HepG2 (cell line): ENCODE measurements around the gene TF. TPM values are rescaled to one million over a fixed set of nuclear protein-coding genes. Genes with fewer than 3 reads are reported as not detected.
A peak's percentile ranks its signal among the peaks of the same experiment; 100 is the strongest.

Experiments
- ATF7-NPFF ChIP-seq: sonication (generic); formaldehyde crosslinking; IDR thresholded peaks from 2 replicates; pipeline ENCODE4 v1.8.1; 2023; ENCODE audit warnings: mild to moderate bottlenecking, low read depth, missing genetic modification reagents, moderate library complexity
- DPF2 ChIP-seq: sonication (generic); formaldehyde crosslinking; IDR thresholded peaks from 2 replicates; pipeline ENCODE4 v1.4.0; 2020; ENCODE audit warnings: mild to moderate bottlenecking, low read depth, missing genetic modification reagents, borderline replicate concordance
- EED ChIP-seq: sonication (generic); formaldehyde crosslinking; IDR thresholded peaks from 2 replicates; pipeline ENCODE4 v1.5.0; 2020; ENCODE audit warnings: mild to moderate bottlenecking, missing genetic modification reagents
- HMGA1 ChIP-seq: sonication (generic); formaldehyde crosslinking; conservative IDR thresholded peaks from 2 replicates; pipeline ENCODE4 v1.4.0; 2020; ENCODE audit warnings: missing genetic modification reagents
- ISL2 ChIP-seq: sonication (generic); formaldehyde crosslinking; IDR thresholded peaks from 2 replicates; pipeline ENCODE4 v1.5.0; 2020; ENCODE audit warnings: missing genetic modification reagents
- MTA3 ChIP-seq: sonication (generic); formaldehyde crosslinking; IDR thresholded peaks from 2 replicates; pipeline ENCODE4 v1.4.0; 2020; ENCODE audit warnings: missing genetic modification reagents
- NR2F6 ChIP-seq, 2 experiments: IDR thresholded peaks; 2 replicates each; pipeline ENCODE4 v1.6.1; 2016; ENCODE audit warnings: antibody characterized with exemption in 1 of 2, mild to moderate bottlenecking in 1 of 2
- PAX8 ChIP-seq: sonication (generic); formaldehyde crosslinking; IDR thresholded peaks from 2 replicates; pipeline ENCODE4 v1.8.0; 2022; ENCODE audit warnings: mild to moderate bottlenecking, missing genetic modification reagents, borderline replicate concordance
- RARG ChIP-seq: sonication (generic); formaldehyde crosslinking; IDR thresholded peaks from 2 replicates; pipeline ENCODE4 v1.4.0; 2020; ENCODE audit warnings: low read depth, mild to moderate bottlenecking, missing genetic modification reagents
- TOPORS ChIP-seq: sonication (generic); formaldehyde crosslinking; IDR thresholded peaks from 2 replicates; pipeline ENCODE4 v1.8.0; 2023; ENCODE audit warnings: mild to moderate bottlenecking, missing genetic modification reagents
- XBP1 ChIP-seq: sonication (generic); formaldehyde crosslinking; IDR thresholded peaks from 2 replicates; pipeline ENCODE4 v1.5.0; 2020; ENCODE audit warnings: missing genetic modification reagents
- ZIK1 ChIP-seq: sonication (generic); formaldehyde crosslinking; IDR thresholded peaks from 2 replicates; pipeline ENCODE4 v1.5.0; 2020; ENCODE audit warnings: mild to moderate bottlenecking, low read depth, missing genetic modification reagents, borderline replicate concordance
- ZKSCAN8 ChIP-seq: IDR thresholded peaks from 2 replicates; pipeline ENCODE4 v1.6.1; 2016; ENCODE audit warnings: borderline replicate concordance, missing genetic modification reagents, missing compliant biosample characterization
- ZNF33A ChIP-seq: sonication (generic); formaldehyde crosslinking; IDR thresholded peaks from 2 replicates; pipeline ENCODE4 v1.5.1; 2020; ENCODE audit warnings: missing genetic modification reagents, mild to moderate bottlenecking, moderate library complexity, borderline replicate concordance
- ZNF430 ChIP-seq: sonication (generic); formaldehyde crosslinking; IDR thresholded peaks from 2 replicates; pipeline ENCODE4 v1.9.0; 2021; ENCODE audit warnings: mild to moderate bottlenecking, missing genetic modification reagents
- ZNF615 ChIP-seq: sonication (generic); formaldehyde crosslinking; IDR thresholded peaks from 2 replicates; pipeline ENCODE4 v1.5.0; 2020; ENCODE audit warnings: mild to moderate bottlenecking, missing genetic modification reagents, borderline replicate concordance
- ZNF670 ChIP-seq: sonication (generic); formaldehyde crosslinking; IDR thresholded peaks from 2 replicates; pipeline ENCODE4 v1.8.0; 2022; ENCODE audit warnings: mild to moderate bottlenecking, missing genetic modification reagents, borderline replicate concordance
- polyA plus RNA-seq, 8 experiments: library from polyadenylated mRNA; depleted of rRNA in 3 of 8; stranded (reverse) in 7 of 8; unstranded in 1 of 8; fragments of >200 nt; fragmentation: Illumina TruSeq in 4 of 8; extraction: Trizol in 4 of 8; gene quantifications; 2 replicates each; pipeline versions ENCODE4 v1.2.1 to v1.2.3, GENCODE V29; 2011 to 2016; ENCODE audit warnings: low read depth in 4 of 8, missing spikeins in 1 of 8, mixed read lengths in 1 of 8; ENCODE audit not compliant: insufficient read depth in 1 of 8
- total RNA-seq, 5 experiments: library from RNA; depleted of rRNA; stranded (reverse); fragments of >200 nt; fragmentation: Illumina TruSeq; extraction: Trizol; gene quantifications; 2 replicates each; pipeline ENCODE4 v1.2.3, GENCODE V29; 2016; ENCODE audit warnings: low read depth in 1 of 5
- TF ChIP-seq, protein P1 (sequence below): sonication (generic); formaldehyde crosslinking; IDR thresholded peaks from 2 replicates; pipeline ENCODE4 v1.8.0; 2022; ENCODE audit warnings: mild to moderate bottlenecking, missing genetic modification reagents; ENCODE audit not compliant: insufficient replicate concordance
- TF ChIP-seq, protein P2 (sequence below): fragments of 450-650 bp; IDR thresholded peaks from 2 replicates; pipeline ENCODE4 v1.6.1; 2017
- TF ChIP-seq, protein P3 (sequence below): sonication (generic); formaldehyde crosslinking; IDR thresholded peaks from 2 replicates; pipeline ENCODE4 v1.4.0; 2020; ENCODE audit warnings: mild to moderate bottlenecking, missing genetic modification reagents
- TF ChIP-seq, protein P4 (sequence below): sonication (generic); formaldehyde crosslinking; conservative IDR thresholded peaks from 2 replicates; pipeline ENCODE4 v1.8.0; 2022; ENCODE audit warnings: low read depth, missing genetic modification reagents
- TF ChIP-seq, protein P5 (sequence below): sonication (generic); formaldehyde crosslinking; IDR thresholded peaks from 2 replicates; pipeline ENCODE4 v1.4.0; 2020; ENCODE audit warnings: mild to moderate bottlenecking, missing genetic modification reagents

The TF gene
- total and polyA plus RNA-seq, 2 of the 13 experiments (the other 11 are each of a cell fraction or from before 2014, with no cell fraction given), result 10,074 to 11,821 TPM

DNA sequence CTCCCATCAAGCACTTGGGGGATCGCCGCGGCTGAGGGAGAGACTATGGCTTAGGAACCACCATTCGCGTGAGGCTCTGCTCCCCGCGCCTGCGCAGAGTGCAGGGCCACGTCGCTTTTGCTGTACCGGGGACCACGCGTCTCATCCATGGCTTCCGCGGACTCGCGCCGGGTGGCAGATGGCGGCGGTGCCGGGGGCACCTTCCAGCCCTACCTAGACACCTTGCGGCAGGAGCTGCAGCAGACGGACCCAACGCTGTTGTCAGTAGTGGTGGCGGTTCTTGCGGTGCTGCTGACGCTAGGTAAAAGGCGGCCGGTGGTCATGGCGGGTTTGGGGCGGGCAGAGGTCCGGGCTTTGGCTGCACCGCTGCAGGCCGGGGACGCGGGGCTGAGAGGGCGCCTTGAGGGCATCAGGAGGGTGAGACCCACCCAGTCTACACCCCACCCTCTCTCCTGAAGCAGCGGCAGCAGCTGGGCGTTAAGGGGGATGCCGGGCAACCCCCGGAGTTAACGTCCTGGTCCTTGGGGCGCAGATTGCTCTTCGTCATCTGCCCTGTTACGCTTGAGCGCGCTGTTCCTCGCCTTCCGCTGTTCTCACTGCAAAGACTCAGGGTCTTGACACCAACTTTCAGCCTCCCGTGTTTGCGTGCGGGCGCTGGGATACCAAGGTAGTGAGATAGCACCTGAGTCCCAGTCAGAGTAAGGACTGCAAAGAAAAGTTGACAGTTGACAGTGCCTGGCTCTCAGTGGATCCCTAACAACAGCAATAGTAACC lies 59.7 kb downstream of the TF start, which contains the start of gene SRPRB (continued):
- no peak for TF ChIP-seq EED (CRISPR knock-in tag)
- TF ChIP-seq, protein P1, sequence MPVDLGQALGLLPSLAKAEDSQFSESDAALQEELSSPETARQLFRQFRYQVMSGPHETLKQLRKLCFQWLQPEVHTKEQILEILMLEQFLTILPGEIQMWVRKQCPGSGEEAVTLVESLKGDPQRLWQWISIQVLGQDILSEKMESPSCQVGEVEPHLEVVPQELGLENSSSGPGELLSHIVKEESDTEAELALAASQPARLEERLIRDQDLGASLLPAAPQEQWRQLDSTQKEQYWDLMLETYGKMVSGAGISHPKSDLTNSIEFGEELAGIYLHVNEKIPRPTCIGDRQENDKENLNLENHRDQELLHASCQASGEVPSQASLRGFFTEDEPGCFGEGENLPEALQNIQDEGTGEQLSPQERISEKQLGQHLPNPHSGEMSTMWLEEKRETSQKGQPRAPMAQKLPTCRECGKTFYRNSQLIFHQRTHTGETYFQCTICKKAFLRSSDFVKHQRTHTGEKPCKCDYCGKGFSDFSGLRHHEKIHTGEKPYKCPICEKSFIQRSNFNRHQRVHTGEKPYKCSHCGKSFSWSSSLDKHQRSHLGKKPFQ, result peak; percentile 57
- peak; percentile 64; the same call in 1 of the 2 replicates for TF ChIP-seq ATF7-NPFF (CRISPR knock-in tag)
- no peak for TF ChIP-seq RARG
- TF ChIP-seq XBP1 (CRISPR knock-in tag), result peak; percentile 96
- 0 out of 2 replicates have a peak, but pooled peaks have one; percentile 73 for TF ChIP-seq PAX8 (CRISPR knock-in tag)
- no peak for TF ChIP-seq ZNF670 (CRISPR knock-in tag)
- TF ChIP-seq, protein P2, sequence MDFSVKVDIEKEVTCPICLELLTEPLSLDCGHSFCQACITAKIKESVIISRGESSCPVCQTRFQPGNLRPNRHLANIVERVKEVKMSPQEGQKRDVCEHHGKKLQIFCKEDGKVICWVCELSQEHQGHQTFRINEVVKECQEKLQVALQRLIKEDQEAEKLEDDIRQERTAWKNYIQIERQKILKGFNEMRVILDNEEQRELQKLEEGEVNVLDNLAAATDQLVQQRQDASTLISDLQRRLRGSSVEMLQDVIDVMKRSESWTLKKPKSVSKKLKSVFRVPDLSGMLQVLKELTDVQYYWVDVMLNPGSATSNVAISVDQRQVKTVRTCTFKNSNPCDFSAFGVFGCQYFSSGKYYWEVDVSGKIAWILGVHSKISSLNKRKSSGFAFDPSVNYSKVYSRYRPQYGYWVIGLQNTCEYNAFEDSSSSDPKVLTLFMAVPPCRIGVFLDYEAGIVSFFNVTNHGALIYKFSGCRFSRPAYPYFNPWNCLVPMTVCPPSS, result no peak
- peak; percentile 76; the same call in 1 of the 2 replicates for TF ChIP-seq ZIK1 (CRISPR knock-in tag)
- TF ChIP-seq, protein P3, sequence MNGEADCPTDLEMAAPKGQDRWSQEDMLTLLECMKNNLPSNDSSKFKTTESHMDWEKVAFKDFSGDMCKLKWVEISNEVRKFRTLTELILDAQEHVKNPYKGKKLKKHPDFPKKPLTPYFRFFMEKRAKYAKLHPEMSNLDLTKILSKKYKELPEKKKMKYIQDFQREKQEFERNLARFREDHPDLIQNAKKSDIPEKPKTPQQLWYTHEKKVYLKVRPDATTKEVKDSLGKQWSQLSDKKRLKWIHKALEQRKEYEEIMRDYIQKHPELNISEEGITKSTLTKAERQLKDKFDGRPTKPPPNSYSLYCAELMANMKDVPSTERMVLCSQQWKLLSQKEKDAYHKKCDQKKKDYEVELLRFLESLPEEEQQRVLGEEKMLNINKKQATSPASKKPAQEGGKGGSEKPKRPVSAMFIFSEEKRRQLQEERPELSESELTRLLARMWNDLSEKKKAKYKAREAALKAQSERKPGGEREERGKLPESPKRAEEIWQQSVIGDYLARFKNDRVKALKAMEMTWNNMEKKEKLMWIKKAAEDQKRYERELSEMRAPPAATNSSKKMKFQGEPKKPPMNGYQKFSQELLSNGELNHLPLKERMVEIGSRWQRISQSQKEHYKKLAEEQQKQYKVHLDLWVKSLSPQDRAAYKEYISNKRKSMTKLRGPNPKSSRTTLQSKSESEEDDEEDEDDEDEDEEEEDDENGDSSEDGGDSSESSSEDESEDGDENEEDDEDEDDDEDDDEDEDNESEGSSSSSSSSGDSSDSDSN (CRISPR knock-in tag), result peak; percentile 81; the same call in 1 of the 2 replicates
- no peak for TF ChIP-seq ZNF615
- TF ChIP-seq DPF2 (CRISPR knock-in tag), result no peak
- peak; percentile 68; the same call in 1 of the 2 replicates for TF ChIP-seq ISL2
- TF ChIP-seq, protein P4, sequence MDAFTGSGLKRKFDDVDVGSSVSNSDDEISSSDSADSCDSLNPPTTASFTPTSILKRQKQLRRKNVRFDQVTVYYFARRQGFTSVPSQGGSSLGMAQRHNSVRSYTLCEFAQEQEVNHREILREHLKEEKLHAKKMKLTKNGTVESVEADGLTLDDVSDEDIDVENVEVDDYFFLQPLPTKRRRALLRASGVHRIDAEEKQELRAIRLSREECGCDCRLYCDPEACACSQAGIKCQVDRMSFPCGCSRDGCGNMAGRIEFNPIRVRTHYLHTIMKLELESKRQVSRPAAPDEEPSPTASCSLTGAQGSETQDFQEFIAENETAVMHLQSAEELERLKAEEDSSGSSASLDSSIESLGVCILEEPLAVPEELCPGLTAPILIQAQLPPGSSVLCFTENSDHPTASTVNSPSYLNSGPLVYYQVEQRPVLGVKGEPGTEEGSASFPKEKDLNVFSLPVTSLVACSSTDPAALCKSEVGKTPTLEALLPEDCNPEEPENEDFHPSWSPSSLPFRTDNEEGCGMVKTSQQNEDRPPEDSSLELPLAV (CRISPR knock-in tag), result no peak
- peak; percentile 55; the same call in 1 of the 2 replicates for TF ChIP-seq TOPORS (CRISPR knock-in tag)
- TF ChIP-seq HMGA1 (CRISPR knock-in tag), result no peak
- TF ChIP-seq, protein P5, sequence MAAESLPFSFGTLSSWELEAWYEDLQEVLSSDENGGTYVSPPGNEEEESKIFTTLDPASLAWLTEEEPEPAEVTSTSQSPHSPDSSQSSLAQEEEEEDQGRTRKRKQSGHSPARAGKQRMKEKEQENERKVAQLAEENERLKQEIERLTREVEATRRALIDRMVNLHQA (CRISPR knock-in tag), result no peak
- TF ChIP-seq MTA3, result no peak
- peak; percentile 23; the same call in 1 of the 2 replicates for TF ChIP-seq ZKSCAN8
- 0 out of 2 replicates have a peak, but pooled peaks have one; percentile 46 for TF ChIP-seq ZNF430 (CRISPR knock-in tag)
- no peak for TF ChIP-seq ZNF33A (CRISPR knock-in tag)
- TF ChIP-seq NR2F6 (IDR thresholded peaks at IDR 0.05), result no peak
- no peak for TF ChIP-seq NR2F6 (CRISPR knock-in tag; IDR thresholded peaks at IDR 0.05)
